CD4-positive, alpha-beta memory T cell (primary cell): ENCODE results near the gene HLA-DOA. TPM values are rescaled to one million over a fixed set of nuclear protein-coding genes. Genes with fewer than 3 reads are reported as not detected.
A peak's percentile ranks its signal among the peaks of the same experiment; 100 is the strongest.

ENCODE experiments used
- CTCF ChIA-PET: fragments of 350-600 bp; sonication (Branson Sonifier 250); formaldehyde crosslinking; loops from one replicate; lab custom pipeline; 2021; ENCODE audit warnings: inconsistent platforms; ENCODE audit not compliant: partially characterized antibody; lab: Charles Lee
- POLR2A ChIA-PET: fragments of 350-600 bp; sonication (Branson Sonifier 250); formaldehyde crosslinking; loops from one replicate; lab custom pipeline; 2021; ENCODE audit not compliant: partially characterized antibody; lab: Charles Lee
- DNase-seq, 5 donors: peaks; one replicate each; pipeline versions ENCODE4 v3.0.0 to v3.0.0-alpha.2; 2020 to 2022; ENCODE audit warnings: mixed read lengths in 1 of 5
- H3K27ac ChIP-seq: one replicate; pipeline ENCODE4 v1.7.0; 2013; ENCODE audit warnings: low read depth, low read length
- H3K27me3 ChIP-seq: 2 replicates; pipeline ENCODE4 v1.7.0; 2013; ENCODE audit warnings: mild to moderate bottlenecking, low read length, moderate library complexity; ENCODE audit not compliant: insufficient read depth
- H3K36me3 ChIP-seq: 2 replicates; pipeline ENCODE4 v1.7.0; 2013; ENCODE audit warnings: mild to moderate bottlenecking, low read length, moderate library complexity; ENCODE audit not compliant: insufficient read depth
- H3K4me1 ChIP-seq: 2 replicates; pipeline ENCODE4 v1.7.0; 2013; ENCODE audit warnings: mild to moderate bottlenecking, low read length, moderate library complexity; ENCODE audit not compliant: insufficient read depth
- H3K4me3 ChIP-seq, 2 donors: one replicate each; pipeline ENCODE4 v1.7.0; 2013; ENCODE audit warnings: low read length in 2 of 2, mild to moderate bottlenecking in 1 of 2
- H3K9me3 ChIP-seq, 2 donors: one replicate each; pipeline ENCODE4 v1.7.0; 2013; ENCODE audit warnings: low read length in 2 of 2, control low read depth in 1 of 2; ENCODE audit not compliant: control insufficient read depth in 1 of 2
- H3K27ac Mint-ChIP-seq, 7 donors: one replicate each; pipeline ENCODE4 v1.8.0; 2020 to 2021; ENCODE audit warnings: mixed read lengths in 7 of 7, mild to moderate bottlenecking in 6 of 7, inconsistent platforms in 3 of 7, moderate library complexity in 3 of 7
- H3K27me3 Mint-ChIP-seq, 2 donors: one replicate each; pipeline ENCODE4 v1.8.0; 2020 to 2021; ENCODE audit warnings: mixed read lengths in 2 of 2
- H3K36me3 Mint-ChIP-seq, 2 donors: one replicate each; pipeline ENCODE4 v1.8.0; 2020 to 2021; ENCODE audit warnings: mixed read lengths in 2 of 2, inconsistent platforms in 1 of 2, mild to moderate bottlenecking in 1 of 2
- H3K4me1 Mint-ChIP-seq, 4 donors: one replicate each; pipeline ENCODE4 v1.8.0; 2020 to 2021; ENCODE audit warnings: mixed read lengths in 4 of 4, mild to moderate bottlenecking in 1 of 4
- H3K4me3 Mint-ChIP-seq, 8 donors: one replicate each; pipeline ENCODE4 v1.8.0; 2020 to 2021; ENCODE audit warnings: mixed read lengths in 8 of 8, mild to moderate bottlenecking in 7 of 8, moderate library complexity in 6 of 8, inconsistent platforms in 3 of 8
- H3K9me3 Mint-ChIP-seq, 8 donors: one replicate each; pipeline ENCODE4 v1.8.0; 2020 to 2021; ENCODE audit warnings: mixed read lengths in 8 of 8, mild to moderate bottlenecking in 5 of 8, inconsistent platforms in 3 of 8, moderate library complexity in 1 of 8
- intact Hi-C: fragments of 100-400 bp; cut with micrococcal nuclease; formaldehyde crosslinking; loops from one replicate; pipeline ENCODE4 v1.15.1; 2023
- polyA plus RNA-seq, 2 donors: library from polyadenylated mRNA; unstranded; fragments of 300-500 nt; fragmentation: Illumina TruSeq; gene quantifications; one replicate each; pipeline ENCODE4 v1.2.3, GENCODE V29; 2021
- total RNA-seq, 2 experiments: library from RNA; stranded (reverse); gene quantifications; one replicate each; pipeline ENCODE4 v1.2.3, GENCODE V29; 2021

Gene HLA-DOA
- total and polyA plus RNA-seq, 4 experiments from 2014 or later, result 0.69 to 1.8 (median 1.4) TPM; not detected in 1

GRCh38 chr6:33023536-33023935 is 14.1 kb upstream of the HLA-DOA start:
- H3K4me1 ChIP-seq, result peaks cover 13% of the 10 kb centered on the region
- Mint-ChIP-seq H3K4me3 (no peak overlapping the region), H3K36me3 (no peaks in the 10 kb centered on the region), H3K4me1 (peaks cover 0 to 10% (median 9%) of the 10 kb centered on the region in 4 donors), H3K9me3 (no peaks in the 10 kb centered on the region), H3K27ac (no peak overlapping the region), H3K27me3 (peaks cover 0 to 3% of the 10 kb centered on the region in 2 donors)
- ChIA-PET POLR2A (no interaction called here), CTCF (no interaction called here)
- H3K4me3 ChIP-seq, result no peak overlapping the region
- H3K9me3 ChIP-seq, result no peaks in the 10 kb centered on the region
- intact Hi-C loops, result no loop called here
- no peak for DNase-seq
- no peaks in the 10 kb centered on the region for H3K36me3 ChIP-seq
- no peak overlapping the region for H3K27ac ChIP-seq
- H3K27me3 ChIP-seq, result no peaks in the 10 kb centered on the region

GRCh38 chr6:33021917-33022316 is 12.5 kb upstream of the HLA-DOA start:
- H3K36me3 Mint-ChIP-seq, result no peaks in the 10 kb centered on the region
- intact Hi-C loops, result no loop called here
- Histone ChIP-seq H3K9me3 (no peaks in the 10 kb centered on the region), H3K4me3 (no peak overlapping the region), H3K27ac (no peak overlapping the region), H3K27me3 (no peaks in the 10 kb centered on the region), H3K4me1 (peaks cover 20% of the 10 kb centered on the region), H3K36me3 (no peaks in the 10 kb centered on the region)
- H3K27ac Mint-ChIP-seq, result no peak overlapping the region
- no peaks in the 10 kb centered on the region for H3K9me3 Mint-ChIP-seq
- DNase-seq, result no peak
- CTCF ChIA-PET, result no interaction called here
- POLR2A ChIA-PET, result no interaction called here
- H3K4me3 Mint-ChIP-seq, result no peak overlapping the region
- H3K27me3 Mint-ChIP-seq, result peaks cover 0 to 5% of the 10 kb centered on the region in 2 donors
- H3K4me1 Mint-ChIP-seq, result peaks cover 0 to 20% (median 17%) of the 10 kb centered on the region in 4 donors

- H3K9me3 ChIP-seq, result no peaks in the 10 kb centered on the region
- peak overlapping the region in 1 of 2 donors; percentile 27 for H3K4me3 ChIP-seq
- Mint-ChIP-seq H3K4me3 (peak overlapping the region; percentile 24 to 85 (median 72)), H3K27me3 (peaks cover 4 to 9% of the 10 kb centered on the region in 2 donors), H3K9me3 (no peaks in the 10 kb centered on the region), H3K27ac (peak overlapping the region in 5 of 7 donors; percentile 44 to 85 (median 75)), H3K4me1 (peaks cover 0 to 22% (median 20%) of the 10 kb centered on the region in 4 donors), H3K36me3 (no peaks in the 10 kb centered on the region)
- POLR2A ChIA-PET, result interaction anchor here (0.9 to 1.7 kb wide), 4 partner anchors 9 to 57 kb away, joined by 3 to 5 read pairs (median 4); partner anchors contain the start of genes HLA-DPA1 and HLA-DPB1
- H3K36me3 ChIP-seq, result no peaks in the 10 kb centered on the region
- CTCF ChIA-PET, result interaction anchor here (1.5 to 9.4 kb wide), 4 partner anchors 35 to 229 kb away, joined by 3 to 108 read pairs (median 8); partner anchors contain the start of gene HLA-DPB1
- H3K27ac ChIP-seq, result no peak overlapping the region
- intact Hi-C loops, result loop anchor here (5.0 kb wide), 1 partner anchor 53 kb away; the partner anchor contains the start of gene HLA-DPA1
- peaks cover 24% of the 10 kb centered on the region for H3K4me1 ChIP-seq
- DNase-seq, result no peak
- peaks cover 1% of the 10 kb centered on the region for H3K27me3 ChIP-seq
Measured at GRCh38 chr6:33019372-33019771, 10.0 kb upstream of the HLA-DOA start.

DNA sequence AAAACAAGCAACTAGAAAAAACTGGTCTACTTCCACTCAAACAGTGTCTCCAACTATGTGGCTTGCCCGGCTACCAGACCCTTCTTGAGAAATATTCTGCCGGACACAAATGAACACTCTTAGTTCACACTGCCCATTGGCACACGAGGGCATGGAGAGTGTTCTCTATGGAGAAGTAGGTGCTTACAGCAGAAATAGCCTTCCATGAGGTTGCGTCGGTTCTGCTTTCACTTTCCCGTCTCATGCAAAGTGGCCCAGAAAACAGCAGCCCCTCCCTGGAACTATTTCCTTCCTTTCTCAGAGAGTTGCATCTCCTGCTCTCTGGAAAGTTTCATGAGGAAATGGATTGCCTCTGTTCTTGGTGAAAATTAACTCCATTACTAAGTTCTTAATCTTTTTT is 9.5 kb upstream of the HLA-DOA start:
- peak overlapping the region in 5 of 7 donors; percentile 44 to 85 (median 77) for H3K27ac Mint-ChIP-seq
- Histone ChIP-seq H3K27ac (no peak overlapping the region), H3K4me3 (peak overlapping the region; percentile 8 to 27), H3K27me3 (peaks cover 6% of the 10 kb centered on the region), H3K36me3 (no peaks in the 10 kb centered on the region), H3K4me1 (peaks cover 24% of the 10 kb centered on the region), H3K9me3 (no peaks in the 10 kb centered on the region)
- H3K4me3 Mint-ChIP-seq, result peak overlapping the region; percentile 24 to 85 (median 72)
- peak in 4 of 5 donors; percentile 28 to 48 (median 38) for DNase-seq
- CTCF ChIA-PET, result interaction anchor here (1.3 to 9.4 kb wide), 5 partner anchors 34 to 230 kb away, joined by 3 to 108 read pairs (median 5); partner anchors contain the start of gene HLA-DPB1
- no peaks in the 10 kb centered on the region for H3K36me3 Mint-ChIP-seq
- POLR2A ChIA-PET, result interaction anchor here (0.9 to 1.7 kb wide), 4 partner anchors 47 to 230 kb away, joined by 3 to 5 read pairs (median 4); partner anchors contain the start of genes HLA-DPA1 and HLA-DPB1
- H3K9me3 Mint-ChIP-seq, result no peaks in the 10 kb centered on the region
- peaks cover 0 to 22% (median 20%) of the 10 kb centered on the region in 4 donors for H3K4me1 Mint-ChIP-seq
- peaks cover 4 to 9% of the 10 kb centered on the region in 2 donors for H3K27me3 Mint-ChIP-seq
- intact Hi-C loops, result loop anchor here (5.0 kb wide), 1 partner anchor 53 kb away; the partner anchor contains the start of gene HLA-DPA1

DNA sequence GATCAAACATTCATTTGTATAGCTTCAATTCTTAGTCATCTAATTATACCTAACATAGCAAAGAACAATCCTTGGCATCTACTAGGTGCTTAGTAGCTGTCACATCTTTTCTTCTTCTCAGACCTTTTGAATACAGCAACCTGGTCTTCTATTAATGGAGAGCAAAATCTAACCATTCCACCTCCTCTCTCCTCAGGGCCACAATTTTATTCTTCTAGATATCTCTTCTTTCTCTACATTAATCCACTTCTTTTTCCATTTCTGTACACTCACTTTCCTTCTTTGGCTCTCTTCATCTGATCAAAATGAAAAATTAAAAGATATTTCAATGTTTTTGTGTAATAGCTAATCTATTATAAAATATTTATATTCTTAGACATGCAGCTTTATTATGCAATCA is 9.0 kb upstream of the HLA-DOA start:
- peaks cover 0 to 22% (median 20%) of the 10 kb centered on the region in 4 donors for H3K4me1 Mint-ChIP-seq
- POLR2A ChIA-PET, result interaction anchor here (1.2 to 1.7 kb wide), 3 partner anchors 46 to 230 kb away, joined by 3 to 5 read pairs (median 5); partner anchors contain the start of gene HLA-DPB1
- H3K36me3 Mint-ChIP-seq, result no peaks in the 10 kb centered on the region
- H3K27me3 Mint-ChIP-seq, result peaks cover 4 to 10% of the 10 kb centered on the region in 2 donors
- intact Hi-C loops, result loop anchor here (5.0 kb wide), 1 partner anchor 54 kb away; the partner anchor contains the start of gene HLA-DPA1
- Histone ChIP-seq H3K4me3 (no peak overlapping the region), H3K27me3 (peaks cover 11% of the 10 kb centered on the region), H3K36me3 (no peaks in the 10 kb centered on the region), H3K9me3 (no peaks in the 10 kb centered on the region), H3K27ac (no peak overlapping the region), H3K4me1 (peaks cover 24% of the 10 kb centered on the region)
- H3K4me3 Mint-ChIP-seq, result peak overlapping the region in 3 of 8 donors; percentile 2 to 57 (median 29)
- no peaks in the 10 kb centered on the region for H3K9me3 Mint-ChIP-seq
- DNase-seq, result no peak
- peak overlapping the region in 4 of 7 donors; percentile 1 to 75 (median 2) for H3K27ac Mint-ChIP-seq
- CTCF ChIA-PET, result interaction anchor here (1.3 to 9.4 kb wide), 6 partner anchors 34 to 230 kb away, joined by 3 to 108 read pairs (median 4); partner anchors contain the start of gene HLA-DPB1

GRCh38 chr6:33017694-33018353 is 8.4 kb upstream of the HLA-DOA start:
- Histone ChIP-seq H3K4me3 (no peak overlapping the region), H3K4me1 (peaks cover 24% of the 10 kb centered on the region), H3K27me3 (peaks cover 11% of the 10 kb centered on the region), H3K27ac (no peak overlapping the region), H3K36me3 (no peaks in the 10 kb centered on the region), H3K9me3 (no peaks in the 10 kb centered on the region)
- ChIA-PET CTCF (interaction anchor here (1.3 to 9.4 kb wide), 4 partner anchors 55 to 231 kb away, joined by 3 to 108 read pairs (median 8); no protein-coding TSS in a partner anchor), POLR2A (interaction anchor here (1.2 to 1.7 kb wide), 3 partner anchors 46 to 231 kb away, joined by 3 to 5 read pairs (median 5); partner anchors contain the start of gene HLA-DPB1)
- peaks cover 6 to 11% of the 10 kb centered on the region in 2 donors for H3K27me3 Mint-ChIP-seq
- DNase-seq, result no peak
- H3K27ac Mint-ChIP-seq, result peak overlapping the region in 4 of 7 donors; percentile 2 to 63 (median 26)
- H3K4me3 Mint-ChIP-seq, result peak overlapping the region in 1 of 8 donors; percentile 57
- no peaks in the 10 kb centered on the region for H3K36me3 Mint-ChIP-seq
- intact Hi-C loops, result loop anchor here (5.0 kb wide), 1 partner anchor 54 kb away; the partner anchor contains the start of gene HLA-DPA1
- no peaks in the 10 kb centered on the region for H3K9me3 Mint-ChIP-seq
- H3K4me1 Mint-ChIP-seq, result peaks cover 0 to 22% (median 20%) of the 10 kb centered on the region in 4 donors
